SK-N-SH (cell line): ENCODE data around the gene LFNG.

Experiments used
- POLR2AphosphoS5 ChIP-seq: IDR thresholded peaks from 2 replicates; pipeline ENCODE4 v1.6.1; 2012; ENCODE audit warnings: low read depth, low read length
- RCOR1 ChIP-seq: fragments of 150-350 bp; IDR thresholded peaks from 2 replicates; pipeline ENCODE4 v1.6.1; 2017; ENCODE audit warnings: antibody characterized with exemption, low read length
- TF ChIP-seq, protein P1 (sequence below): fragments of 200-600 bp; sonication (generic); IDR thresholded peaks from 2 replicates; pipeline ENCODE4 v1.6.1; 2017; ENCODE audit warnings: antibody characterized with exemption, mild to moderate bottlenecking, moderate library complexity

DNA sequence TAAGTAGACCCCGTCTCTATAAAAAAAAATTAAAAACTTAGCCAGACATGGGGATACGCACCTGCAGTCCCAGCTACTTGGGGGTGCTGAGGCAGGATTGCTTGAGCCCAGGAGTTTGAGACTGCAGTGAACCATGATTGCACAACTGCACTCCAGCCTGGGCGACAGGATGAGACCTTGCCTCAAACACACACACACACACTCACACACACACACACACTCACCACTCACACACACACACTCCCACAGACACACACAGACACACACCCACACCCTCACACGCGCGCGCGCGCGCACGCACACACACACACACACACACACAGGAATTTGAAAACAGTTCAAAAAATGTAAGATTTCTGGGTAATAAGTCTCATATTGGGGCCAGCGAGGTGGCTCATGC lies 34.7 kb upstream of the LFNG start:
- TF ChIP-seq RCOR1 (no peak), POLR2AphosphoS5 (no peak)
- TF ChIP-seq, protein P1, sequence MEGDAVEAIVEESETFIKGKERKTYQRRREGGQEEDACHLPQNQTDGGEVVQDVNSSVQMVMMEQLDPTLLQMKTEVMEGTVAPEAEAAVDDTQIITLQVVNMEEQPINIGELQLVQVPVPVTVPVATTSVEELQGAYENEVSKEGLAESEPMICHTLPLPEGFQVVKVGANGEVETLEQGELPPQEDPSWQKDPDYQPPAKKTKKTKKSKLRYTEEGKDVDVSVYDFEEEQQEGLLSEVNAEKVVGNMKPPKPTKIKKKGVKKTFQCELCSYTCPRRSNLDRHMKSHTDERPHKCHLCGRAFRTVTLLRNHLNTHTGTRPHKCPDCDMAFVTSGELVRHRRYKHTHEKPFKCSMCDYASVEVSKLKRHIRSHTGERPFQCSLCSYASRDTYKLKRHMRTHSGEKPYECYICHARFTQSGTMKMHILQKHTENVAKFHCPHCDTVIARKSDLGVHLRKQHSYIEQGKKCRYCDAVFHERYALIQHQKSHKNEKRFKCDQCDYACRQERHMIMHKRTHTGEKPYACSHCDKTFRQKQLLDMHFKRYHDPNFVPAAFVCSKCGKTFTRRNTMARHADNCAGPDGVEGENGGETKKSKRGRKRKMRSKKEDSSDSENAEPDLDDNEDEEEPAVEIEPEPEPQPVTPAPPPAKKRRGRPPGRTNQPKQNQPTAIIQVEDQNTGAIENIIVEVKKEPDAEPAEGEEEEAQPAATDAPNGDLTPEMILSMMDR = no peak
